Measurements from ENCODE around the gene CRYGA.
"Not testable (repeated sequence)": the region's sequence is repeated elsewhere in the genome, so short reads cannot be mapped to it uniquely, and the experiment has no call there.

CRYGA gene

GRCh38 chr2:208125251-208125650, 38.1 kb downstream of the CRYGA start:
- H3K4me3 ChIP-seq (ENCODE audit: low read depth, low read length), result no peak overlapping the region
- no peak for TF ChIP-seq CTCF (conservative IDR thresholded peaks at IDR 0.05; ENCODE audit: low read depth, low read length)
- no peak for DNase-seq (ENCODE audit: low read depth)

- not testable (repeated sequence) for DNase-seq (ENCODE audit: low read depth); H3K4me3 ChIP-seq (ENCODE audit: low read depth, low read length)
These were observed 39.2 kb downstream of the CRYGA start, which contains the start of gene CRYGD for GRCh38 chr2:208124013-208124715. Gene CRYGD, minus strand, starts transcription at chr2:208124524. Its CDS starts 51 bp downstream, at chr2:208124473.

- H3K4me3 ChIP-seq (ENCODE audit: low read depth, low read length), result no peak overlapping the region
- TF ChIP-seq CTCF (conservative IDR thresholded peaks at IDR 0.05; ENCODE audit: low read depth, low read length), result no peak
- DNase-seq (ENCODE audit: low read depth), result no peak
These were observed 41.1 kb downstream of the CRYGA start for GRCh38 chr2:208122248-208122647.

- TF ChIP-seq CTCF (conservative IDR thresholded peaks at IDR 0.05; ENCODE audit: low read depth, low read length), result no peak
- H3K4me3 ChIP-seq (ENCODE audit: low read depth, low read length), result no peak overlapping the region
- DNase-seq (ENCODE audit: low read depth), result no peak
These were observed 44.5 kb downstream of the CRYGA start for GRCh38 chr2:208118918-208119317.

- H3K4me3 ChIP-seq (ENCODE audit: low read depth, low read length); DNase-seq (ENCODE audit: low read depth): not testable (repeated sequence)
These were observed 46.0 kb downstream of the CRYGA start for GRCh38 chr2:208117390-208117789.

GRCh38 chr2:208112969-208113368, 50.4 kb downstream of the CRYGA start:
- no peak for TF ChIP-seq CTCF (conservative IDR thresholded peaks at IDR 0.05; ENCODE audit: low read depth, low read length)
- DNase-seq (ENCODE audit: low read depth), result no peak
- H3K4me3 ChIP-seq (ENCODE audit: low read depth, low read length), result no peak overlapping the region

GRCh38 chr2:208112273-208112745, 51.1 kb downstream of the CRYGA start:
- DNase-seq (ENCODE audit: low read depth); H3K4me3 ChIP-seq (ENCODE audit: low read depth, low read length): not testable (repeated sequence)
